Activated CD4-positive, alpha-beta T cell treated with anti-CD3 and anti-CD28 coated beads, Interleukin-2, amount 50 U/mL, for 24 hours (primary cell): ENCODE measurements around the gene HEY2.
"Not testable (repeated sequence)": the region's sequence is repeated elsewhere in the genome, so short reads cannot be mapped to it uniquely, and the experiment has no call there.

Experiments
- DNase-seq, 2 donors: peaks; one replicate each; pipeline ENCODE4 v3.0.0-alpha.2; 2020; ENCODE audit warnings: low read depth in 1 of 2, low spot score in 1 of 2

Gene HEY2

DNA sequence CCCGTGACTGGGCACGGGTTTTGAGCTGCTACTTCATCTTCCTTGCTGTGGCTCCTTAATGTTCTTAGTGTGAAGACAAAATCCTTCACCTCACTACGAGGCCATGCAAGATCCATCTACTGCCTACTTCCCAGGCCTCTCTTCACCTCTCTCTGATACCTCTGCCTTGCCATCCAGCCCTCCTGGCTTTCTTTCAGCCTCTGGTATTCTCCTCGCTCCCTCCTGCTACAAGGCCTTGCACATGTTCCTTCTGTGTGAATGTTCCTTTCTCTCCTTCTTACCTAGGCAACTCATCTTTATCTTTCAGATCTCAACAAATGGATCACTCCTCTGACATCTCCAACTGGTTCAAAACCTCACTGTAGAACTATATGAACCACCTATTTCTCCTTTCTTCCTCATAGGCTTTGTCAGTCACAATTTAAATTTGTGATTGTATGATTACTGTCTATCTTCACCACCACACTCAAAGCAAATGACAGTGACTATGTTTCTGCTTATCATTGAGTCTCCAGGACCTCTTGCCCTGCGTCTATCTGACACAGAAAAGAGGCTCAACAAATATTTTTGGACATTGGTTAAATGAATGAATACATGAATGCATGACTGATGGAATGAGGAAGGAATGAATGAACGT lies 19.8 kb downstream of the HEY2 start:
- DNase-seq: no peak

DNA sequence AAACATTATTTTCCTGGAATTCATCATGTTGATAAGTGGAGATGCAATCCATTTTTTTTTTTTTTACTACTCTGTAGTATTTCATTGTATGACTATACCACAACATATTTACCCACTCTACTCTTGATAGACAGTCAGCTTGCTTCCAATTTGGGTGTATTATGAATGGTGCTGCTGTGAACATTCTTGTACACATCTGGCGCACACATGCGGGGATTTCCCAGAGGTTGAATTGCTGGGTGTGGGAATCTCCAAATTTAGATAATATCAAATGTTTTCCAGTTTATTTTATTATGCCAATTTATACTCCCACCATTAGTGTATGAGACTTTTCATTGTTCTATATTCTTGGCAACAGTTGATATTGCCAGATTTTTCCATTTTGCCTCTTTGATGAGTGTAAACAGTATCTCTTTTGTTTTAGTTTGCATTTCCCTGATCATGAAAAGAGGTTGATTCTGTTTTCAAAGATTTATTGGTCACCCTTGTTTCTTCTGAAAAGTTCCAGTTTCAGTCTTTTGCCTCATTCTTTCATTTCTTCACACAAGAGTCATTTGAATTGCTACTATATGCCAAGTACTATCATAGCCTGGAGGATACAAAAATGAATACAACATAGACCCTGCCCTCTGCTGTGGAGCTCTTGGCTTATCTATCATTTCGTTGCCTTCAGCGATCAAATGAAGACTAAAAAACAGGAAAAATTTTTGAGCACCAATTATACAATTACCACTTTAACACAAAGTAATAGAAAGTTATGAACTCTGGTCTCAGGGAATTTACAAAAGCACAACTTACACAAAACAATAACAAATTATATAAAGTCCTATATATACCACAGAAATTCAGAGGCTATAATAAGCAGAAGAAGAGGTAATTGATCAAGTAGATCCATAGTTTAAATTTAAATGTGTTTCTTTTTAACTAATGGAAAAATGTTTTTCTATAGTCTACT lies 24.2 kb downstream of the HEY2 start:
- no peak for DNase-seq

GRCh38 chr6:125776107-125776826 lies 26.8 kb downstream of the HEY2 start:
- not testable (repeated sequence) for DNase-seq

DNA sequence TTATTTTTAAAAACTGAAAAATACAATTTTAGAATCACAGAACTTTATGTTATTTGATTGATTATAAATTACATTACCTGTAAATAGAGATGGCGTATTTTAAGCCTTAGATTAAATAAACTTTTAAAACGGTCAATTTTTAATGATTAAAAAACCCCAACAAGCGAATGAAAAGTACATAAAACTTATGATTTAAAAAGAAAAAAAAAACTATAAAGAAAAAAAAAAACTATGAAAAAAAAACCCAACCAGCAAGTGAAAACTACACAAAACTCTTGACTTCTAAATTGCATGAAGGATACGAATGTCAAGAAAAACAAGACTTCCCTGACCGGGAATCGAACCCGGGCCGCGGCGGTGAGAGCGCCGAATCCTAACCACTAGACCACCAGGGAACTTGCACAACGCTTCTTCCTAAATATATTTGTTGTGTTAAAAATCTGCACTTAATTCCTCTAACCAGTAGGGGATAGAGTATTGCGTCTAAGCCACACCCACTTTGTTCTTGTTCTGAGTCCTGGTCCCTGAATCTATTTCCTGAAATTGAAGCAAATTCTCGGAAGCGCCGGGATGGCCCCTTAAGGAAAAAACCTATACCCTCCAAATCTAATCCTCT lies 30.6 kb downstream of the HEY2 start:
- peak; percentile 86 to 89 for DNase-seq

DNA sequence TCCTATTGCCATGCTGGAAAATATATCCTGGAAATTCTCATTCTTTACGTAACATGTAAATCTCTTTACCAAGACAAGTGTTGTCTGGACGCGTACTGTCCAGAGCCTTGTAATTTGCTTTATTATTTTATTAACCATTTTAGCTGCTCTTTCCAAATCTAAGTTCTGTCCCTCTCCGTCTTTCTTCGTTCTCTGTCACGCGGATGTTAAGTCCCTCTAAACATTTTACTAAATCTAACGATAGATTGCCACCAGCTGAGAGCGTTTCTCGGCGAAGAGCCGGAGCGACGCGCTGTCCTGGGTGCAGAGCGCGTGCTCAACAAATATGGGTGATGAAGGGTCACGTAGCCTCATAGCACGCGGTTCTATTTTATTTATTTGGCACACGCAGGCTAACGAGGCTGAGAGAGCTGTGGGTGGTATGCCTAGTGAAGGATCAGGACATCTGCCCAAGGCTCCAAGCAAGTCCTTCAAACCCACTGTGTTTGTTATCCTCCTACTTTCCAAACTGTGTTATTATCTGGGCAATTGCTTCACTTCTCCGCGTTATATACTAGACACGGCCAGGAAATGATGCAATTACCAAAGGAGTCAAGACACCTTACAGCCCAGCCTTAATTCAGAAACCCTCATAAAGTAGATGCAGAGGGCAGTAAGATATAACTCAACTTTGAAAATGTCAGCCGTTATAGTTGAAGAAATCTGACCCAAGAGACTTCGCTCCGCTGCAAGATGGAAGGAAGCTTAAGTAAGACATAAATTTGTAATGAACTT lies 31.3 kb downstream of the HEY2 start:
- DNase-seq: peak; percentile 51 to 64

GRCh38 chr6:125781314-125781868 lies 32.0 kb downstream of the HEY2 start:
- no peak for DNase-seq

GRCh38 chr6:125784365-125784764 lies 34.9 kb downstream of the HEY2 start:
- no peak for DNase-seq

GRCh38 chr6:125787791-125788190 lies 38.4 kb downstream of the HEY2 start:
- no peak for DNase-seq

GRCh38 chr6:125789167-125789566 lies 39.7 kb downstream of the HEY2 start:
- no peak for DNase-seq

GRCh38 chr6:125789576-125790357 lies 40.3 kb downstream of the HEY2 start:
- peak in 1 of 2 donors; percentile 15 for DNase-seq

GRCh38 chr6:125790358-125791150 lies 41.1 kb downstream of the HEY2 start, which contains the start of gene NCOA7:
Gene NCOA7 (plus strand): TSS chr6:125790960. CDS start chr6:125815355, 24,395 bp downstream.
- DNase-seq: peak; percentile 54 to 73

DNA sequence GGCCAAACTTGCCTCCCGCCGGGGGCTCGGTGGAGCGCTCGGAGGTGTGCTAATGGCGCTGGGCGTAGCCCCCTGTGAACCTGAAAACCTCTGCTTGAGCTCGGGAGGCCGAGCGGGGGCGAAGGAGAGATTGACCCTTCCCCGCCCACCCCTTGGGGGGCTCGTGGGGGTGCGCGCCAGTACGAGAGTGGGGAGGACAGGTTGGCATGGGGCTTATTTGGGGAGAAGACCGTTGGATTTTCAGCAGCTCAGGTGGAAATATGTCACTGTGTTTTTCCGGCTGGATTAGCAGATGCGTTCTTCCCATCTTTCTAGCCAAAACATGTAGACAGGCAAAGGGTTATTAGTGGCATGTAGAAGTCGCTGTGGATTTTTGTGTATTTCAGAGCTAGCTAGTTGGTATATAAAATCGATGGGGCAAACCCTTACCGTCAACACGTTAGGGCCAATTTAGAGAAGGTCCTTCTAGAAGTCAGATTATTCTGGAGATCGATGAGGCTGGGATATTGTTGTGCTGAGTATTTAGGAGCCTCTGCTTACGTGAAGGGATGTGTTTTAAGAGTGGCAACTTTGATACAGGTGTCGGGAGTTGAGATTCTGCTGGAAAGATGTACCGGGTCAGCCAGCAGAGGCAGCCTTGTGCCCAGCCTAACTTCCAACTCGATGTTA lies 41.9 kb downstream of the HEY2 start:
- no peak for DNase-seq

DNA sequence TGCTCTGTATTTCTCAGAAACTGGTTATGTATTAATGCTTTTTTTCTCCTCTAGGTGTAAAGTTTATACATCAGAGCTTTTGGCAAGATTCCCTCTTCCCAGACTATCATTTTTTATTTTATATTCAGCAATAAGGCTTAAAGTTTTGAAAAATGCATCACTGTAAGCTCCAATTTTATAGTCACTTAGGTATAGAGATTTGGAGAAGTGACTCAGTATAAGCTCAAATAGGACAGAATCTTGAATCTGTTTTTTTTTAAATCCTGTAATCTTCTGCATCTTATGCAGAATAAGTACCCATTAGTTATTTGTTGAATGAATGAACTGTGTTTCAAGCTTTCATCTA lies 42.4 kb downstream of the HEY2 start:
- DNase-seq: no peak

DNA sequence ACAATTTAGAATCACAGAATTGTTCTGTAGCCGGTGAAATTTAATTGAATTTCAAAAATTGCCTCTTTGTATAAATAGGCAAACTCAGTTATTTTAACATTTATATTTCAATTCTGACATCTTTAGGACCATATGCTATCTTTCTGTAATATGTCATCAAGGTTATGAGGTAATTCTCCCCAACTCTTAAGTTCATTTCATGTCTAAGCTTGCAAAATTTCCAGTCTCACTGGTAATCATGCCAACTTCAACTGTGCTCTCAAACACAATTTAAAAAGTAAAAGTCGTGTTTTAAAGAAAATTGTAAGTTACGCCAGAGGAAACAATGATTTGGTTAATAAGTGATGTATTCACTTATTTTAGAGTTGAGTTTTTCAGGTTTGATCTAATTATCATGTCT lies 42.7 kb downstream of the HEY2 start:
- no peak for DNase-seq

- DNase-seq: no peak
Measured at GRCh38 chr6:125792680-125793079, 43.2 kb downstream of the HEY2 start.

DNA sequence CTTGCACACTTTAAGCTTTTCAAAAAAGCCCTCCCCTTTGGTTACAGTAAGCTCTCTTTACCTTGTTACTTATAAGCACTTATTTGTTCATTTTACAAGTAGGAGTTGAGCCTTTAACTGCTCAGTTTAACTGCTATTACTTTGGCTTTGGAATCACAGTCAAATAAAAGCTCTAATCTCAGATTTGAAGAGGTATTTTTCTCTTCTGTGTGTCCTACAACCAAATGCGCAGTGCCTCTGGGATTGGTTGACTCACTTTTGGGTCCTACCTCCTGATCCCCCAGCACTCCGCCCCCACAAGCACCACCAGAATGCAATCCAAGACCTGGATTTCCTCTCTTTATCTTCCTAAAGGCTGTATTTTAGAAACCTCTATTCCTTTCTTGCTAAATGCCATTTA lies 43.8 kb downstream of the HEY2 start:
- no peak for DNase-seq

DNA sequence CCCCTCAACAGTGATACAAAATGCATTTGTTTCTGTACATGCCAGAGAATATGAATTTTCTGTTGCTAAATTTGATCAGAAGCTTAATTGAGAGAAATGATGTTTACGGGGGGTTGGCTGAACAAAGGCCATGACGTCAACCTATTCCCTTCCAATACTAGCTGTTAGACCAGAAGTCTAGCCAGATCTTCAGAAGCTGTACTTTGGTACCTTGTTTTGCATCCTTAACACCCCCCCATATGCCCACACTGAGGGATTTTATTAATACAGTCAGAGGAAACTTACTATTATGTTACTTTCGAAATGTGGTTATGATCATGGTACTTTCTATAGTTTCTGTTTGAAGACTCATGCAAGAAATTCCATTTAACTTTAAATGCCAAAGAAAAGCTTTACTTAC lies 44.4 kb downstream of the HEY2 start:
- DNase-seq: no peak
